Femur (tissue), 1 donor: ENCODE results near the gene ECEL1.

Experiments
- DNase-seq: peaks from one replicate; pipeline ENCODE4 v3.0.0-alpha.2; 2017

ECEL1 gene

GRCh38 chr2:232483311-232483922 lies 4.2 kb downstream of the ECEL1 start:
- no peak for DNase-seq

DNA sequence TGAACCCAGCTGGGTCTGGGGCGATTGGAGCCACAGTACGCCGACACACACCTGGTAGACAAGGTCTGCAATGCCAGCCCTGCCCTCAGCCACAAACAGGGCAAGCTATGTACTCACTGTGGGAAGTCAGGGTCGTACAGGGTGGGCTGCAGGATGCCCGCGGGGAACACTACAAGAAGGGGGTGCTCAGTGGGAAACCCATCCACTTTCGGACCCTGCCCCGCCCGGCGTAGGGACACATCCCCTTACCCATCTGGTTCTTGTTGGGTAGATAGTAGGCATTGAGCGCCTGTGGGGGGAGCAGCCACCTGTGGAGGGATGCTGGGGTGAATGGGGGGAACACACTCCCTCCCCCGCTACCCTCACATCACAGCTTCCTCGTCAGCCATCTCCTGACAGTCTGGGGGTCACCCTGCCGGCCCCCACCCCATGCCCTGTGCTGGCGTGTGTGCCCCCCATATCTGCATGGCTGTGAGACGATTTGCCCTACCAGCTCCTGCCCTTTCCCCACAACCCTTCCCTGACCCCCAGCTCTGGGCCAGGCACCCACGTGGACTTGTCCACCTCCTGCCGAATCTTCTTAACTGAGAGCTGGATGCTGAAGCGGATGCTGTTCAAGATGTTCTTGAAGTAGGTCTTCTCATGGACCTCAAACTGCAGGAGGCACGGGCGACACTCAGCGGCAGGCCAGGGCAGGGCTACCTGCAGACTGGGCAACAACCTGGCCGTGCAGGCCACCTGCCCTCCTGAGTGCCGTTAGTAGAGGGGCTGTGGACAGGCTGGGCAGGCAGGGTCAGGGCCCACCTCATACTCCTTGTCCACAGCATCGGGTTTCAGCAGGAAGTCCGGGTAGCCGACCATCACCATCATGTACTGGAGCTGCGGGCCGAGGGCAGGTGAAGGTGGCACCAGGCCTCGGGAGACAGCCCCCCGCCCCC lies 5.1 kb downstream of the ECEL1 start:
- no peak for DNase-seq

DNA sequence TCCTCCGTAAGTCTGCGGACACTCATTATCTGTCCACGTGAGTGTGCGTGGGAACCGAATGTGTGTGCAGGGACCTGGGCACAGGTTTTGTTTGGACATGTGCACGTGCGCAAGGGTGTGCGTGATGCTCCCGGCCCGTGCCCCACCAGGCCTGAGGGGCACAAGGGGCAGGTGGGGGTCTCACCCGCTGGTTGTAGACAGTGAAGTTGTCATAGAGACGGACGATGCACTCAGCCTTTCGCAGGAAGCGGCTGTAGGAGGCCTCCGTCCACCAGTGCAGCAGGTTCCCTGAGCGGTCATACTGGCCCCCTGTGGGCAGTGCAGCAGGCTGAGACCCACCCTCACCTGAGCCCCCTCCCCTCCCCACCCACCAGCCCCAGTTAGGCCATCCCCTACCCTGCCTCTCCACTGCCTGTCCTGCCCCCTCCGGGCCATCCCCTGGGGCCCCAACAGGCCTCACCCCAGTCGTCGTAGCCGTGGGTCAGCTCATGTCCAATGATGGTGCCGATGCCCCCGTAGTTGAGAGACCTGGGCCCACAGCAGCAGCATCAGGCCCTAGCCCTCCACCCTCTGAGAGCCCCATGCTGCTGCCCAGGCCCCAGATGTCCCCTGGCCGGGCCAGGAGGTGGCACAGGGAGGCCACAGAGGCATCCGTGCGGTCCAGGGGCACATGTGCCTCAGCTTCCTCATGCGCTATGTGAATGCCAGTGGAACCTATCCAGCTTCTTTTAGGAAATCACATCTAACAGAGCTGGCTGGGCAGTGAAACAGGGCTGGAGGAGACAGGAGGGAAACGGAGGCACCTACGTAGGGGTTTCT lies 6.1 kb downstream of the ECEL1 start:
- no peak for DNase-seq

DNA sequence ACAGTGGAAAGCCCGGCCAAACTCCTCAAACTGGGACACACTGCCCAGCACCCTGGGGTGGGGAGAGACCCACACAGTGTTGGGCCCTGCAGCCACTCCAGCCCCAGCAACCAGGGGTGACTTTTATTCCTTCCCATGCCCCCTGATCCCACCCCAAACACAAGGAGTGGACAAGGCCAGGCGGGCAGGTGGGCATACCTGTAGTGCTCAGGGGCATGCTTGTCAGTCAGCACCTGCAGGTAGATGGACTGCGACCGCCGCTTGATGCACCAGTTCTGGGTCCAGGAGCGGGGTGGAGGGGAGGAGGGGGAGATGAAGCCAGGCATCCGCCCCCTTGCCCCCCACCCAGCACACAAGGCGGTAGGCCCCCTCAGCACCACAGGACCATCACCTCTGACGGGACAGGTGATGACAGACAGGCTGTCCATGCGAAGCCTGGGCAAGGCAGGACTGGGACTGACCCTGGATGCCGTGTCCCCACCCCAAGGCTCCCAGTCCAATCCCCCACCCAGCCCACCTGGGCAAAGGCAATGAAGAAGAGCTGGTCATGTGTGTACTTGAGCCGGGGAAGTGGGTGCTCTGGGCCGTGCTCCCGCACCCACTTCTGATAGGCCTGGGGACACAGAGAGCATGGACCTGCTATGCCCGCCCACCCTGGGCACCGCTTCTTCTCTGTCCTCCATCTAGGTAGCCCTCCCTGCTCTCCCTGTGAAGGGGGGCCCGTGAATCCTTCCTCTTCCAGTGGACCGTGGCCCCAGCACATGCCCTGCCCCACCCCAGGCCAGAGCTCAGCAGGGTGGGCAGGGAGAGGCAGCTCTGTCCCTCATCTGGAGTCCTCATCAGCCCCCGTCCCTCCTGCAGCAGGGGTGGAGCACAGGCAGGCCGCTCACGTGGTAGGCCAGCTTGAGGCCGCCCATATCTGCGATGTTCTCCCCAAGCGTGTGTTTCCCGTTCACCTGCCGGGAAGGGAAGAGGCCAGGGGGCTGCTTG lies 7.1 kb downstream of the ECEL1 start:
- DNase-seq = no peak

- DNase-seq = no peak
Measured at GRCh38 chr2:232479341-232480200, 8.1 kb downstream of the ECEL1 start.

DNA sequence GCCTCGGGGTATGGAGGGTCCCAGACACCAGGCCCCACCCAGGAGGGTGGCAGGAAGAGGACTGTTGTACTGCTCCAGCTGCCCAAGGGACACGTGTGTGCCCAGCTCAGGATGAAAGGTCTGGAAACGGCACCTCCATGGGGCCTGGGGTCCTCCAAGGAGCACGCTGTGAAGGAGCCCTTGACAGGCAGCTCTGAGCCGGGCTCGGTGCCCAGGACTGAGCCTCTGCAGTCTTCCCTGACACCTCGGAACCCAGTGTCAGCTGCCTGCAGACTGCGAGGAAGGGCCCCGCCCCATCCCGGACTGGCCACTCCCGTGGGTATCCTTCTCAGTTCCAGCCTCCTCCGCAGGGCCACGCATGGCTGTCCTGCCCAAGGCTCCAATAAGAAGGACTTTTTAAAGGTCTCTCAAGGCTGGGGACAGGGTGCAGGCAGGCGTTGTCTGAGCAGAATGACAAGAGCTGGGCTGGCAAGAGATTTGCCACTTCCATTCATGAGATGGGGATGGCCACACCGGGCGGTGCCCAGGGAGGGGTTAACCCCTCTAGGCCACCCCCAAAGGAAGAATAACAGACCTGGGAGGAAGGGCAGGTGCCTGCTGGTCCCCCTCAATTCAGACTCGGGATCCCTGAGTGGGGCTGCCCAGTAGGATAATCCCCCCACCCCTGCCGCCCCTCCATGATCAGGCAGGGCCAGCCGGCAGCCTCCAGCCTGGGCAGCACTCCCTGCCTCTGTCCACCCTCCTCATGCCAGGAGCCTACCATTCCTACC lies 8.9 kb downstream of the ECEL1 start:
- no peak for DNase-seq

DNA sequence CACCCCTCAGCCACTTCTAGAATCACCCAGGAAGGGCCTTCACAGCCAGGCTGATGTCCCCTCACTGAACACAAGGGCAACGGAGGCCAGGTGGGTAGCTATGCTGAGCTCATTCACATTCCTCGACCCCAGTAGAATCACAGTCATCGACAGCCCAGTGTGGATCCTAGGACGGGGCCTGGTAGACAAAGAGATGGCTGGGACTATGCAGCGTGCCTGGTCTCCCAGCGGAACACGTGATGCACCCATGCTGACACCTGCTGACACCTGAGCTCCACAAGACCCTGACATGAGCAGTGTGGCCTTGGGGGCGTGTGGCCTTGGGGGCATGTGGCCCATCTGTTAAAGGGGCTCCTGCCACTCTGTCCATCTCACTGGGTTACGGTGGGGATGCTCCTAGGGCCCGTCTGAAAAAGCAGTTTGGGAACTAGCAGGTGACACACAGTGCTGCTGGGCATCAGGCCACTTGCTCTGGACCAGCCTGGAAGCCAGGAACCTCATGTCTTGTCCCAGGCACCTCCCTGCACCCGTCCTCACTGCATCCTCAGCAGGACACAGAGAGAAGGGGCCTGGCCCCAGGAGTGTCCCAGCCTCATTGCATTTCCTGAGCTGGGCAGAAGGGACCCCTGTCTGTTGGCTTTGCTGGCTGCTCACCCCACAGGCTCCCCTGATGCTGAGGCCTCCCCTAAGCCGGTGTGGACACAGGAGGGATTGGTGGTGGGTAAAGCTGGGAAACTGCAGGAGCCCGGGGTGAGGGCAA lies 9.7 kb downstream of the ECEL1 start:
- peak; percentile 9 for DNase-seq

DNA sequence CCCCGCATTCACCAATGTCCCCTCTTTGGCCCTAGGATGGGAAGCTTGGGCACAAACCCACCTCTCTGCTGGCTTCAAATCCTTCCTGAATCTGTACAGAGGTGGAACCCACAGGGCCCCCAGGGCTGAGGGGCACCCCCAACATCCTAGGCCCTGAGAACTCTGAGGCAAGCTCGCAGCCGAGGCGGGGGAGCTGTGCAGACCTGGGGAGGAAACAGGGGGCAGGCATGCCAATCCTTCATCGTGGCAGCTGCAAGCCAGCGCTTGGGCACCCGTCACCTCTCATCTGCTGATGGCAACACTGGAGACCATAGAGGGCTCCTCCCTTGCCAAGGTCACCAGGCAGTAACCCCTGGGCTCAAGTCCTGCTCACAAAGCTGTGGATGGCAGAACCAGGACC lies 10.8 kb downstream of the ECEL1 start:
- DNase-seq = peak; percentile 11

DNA sequence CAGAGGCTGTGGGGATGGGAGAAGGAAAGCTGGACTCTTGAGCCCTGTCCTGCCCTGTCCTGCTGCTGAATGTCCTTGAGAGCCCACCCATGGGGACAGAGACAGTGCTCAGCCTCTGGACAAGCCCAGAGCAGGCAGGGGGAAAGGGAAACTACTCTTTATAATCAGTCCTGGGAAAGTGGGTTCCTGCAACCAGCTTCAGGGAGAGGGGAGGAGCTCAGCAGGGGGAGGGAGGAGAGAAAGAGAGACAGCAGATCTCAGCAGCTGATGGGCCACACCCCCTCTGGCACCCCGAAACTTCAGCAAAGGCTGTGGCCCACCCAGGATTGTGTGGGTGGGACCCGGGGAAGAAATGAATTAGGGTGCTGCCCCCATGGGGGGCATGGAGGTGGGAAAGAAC lies 11.6 kb downstream of the ECEL1 start:
- peak; percentile 2 for DNase-seq

DNA sequence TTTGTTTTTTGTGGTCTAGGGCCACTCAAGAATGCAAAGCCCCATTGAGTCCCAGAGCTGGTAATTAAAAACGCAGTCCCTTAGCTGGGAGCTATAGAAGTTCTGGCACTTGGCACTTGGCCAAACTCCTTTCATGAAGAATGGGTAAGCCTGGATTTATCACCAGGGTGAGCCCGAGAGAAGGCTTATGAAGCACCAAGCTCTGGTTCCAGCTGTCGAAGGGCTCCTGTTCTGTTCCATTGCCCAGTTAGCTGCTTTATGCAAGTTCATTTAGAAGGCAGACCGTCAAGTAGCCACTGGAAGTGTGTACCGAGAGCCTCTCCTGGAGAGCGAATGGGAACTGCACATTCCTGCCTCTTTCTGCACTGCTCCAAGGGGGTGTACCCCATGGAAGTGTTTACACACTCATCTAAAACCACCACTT lies 14.2 kb downstream of the ECEL1 start:
- DNase-seq = no peak

DNA sequence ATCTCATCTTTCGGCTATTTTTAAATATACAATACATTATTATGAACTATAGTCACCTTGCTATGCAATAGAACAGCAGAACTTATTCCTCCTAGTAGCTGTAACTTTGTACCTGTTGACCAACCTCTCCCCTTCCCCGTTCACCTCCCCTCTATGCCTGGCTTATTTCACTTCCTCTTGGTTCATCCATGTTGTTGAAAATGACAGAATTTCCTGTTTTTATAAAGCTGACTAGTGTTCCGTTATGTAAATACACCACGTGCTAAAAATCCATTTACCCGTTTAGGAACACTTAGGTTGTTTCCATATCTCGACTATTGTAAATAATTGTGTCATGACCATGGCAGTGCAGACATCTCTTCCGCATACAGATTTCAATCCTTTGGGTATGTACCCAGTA lies 21.4 kb downstream of the ECEL1 start:
- no peak for DNase-seq

DNA sequence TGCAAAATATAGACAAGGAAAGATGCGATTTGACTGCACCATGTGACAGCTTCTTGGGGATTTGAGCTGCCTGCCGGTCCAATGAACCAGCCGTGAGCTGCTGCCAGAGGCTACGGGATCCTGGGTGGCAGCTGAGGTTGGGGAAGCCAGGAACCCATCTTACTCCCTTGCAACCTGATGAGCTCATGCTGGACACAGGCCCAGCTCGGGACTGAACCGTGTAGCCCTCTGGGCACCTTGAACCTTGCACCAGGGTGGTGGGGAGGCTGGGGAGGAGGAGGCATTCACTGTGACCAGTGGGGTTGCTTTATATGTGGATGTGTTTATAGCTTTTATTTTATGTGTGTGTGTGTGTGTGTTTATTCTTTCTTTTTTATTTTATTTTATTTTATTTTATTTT lies 22.6 kb downstream of the ECEL1 start:
- DNase-seq = no peak

GRCh38 chr2:232464544-232464885 lies 23.1 kb downstream of the ECEL1 start:
- no peak for DNase-seq

GRCh38 chr2:232463701-232464543 lies 23.7 kb downstream of the ECEL1 start:
- no peak for DNase-seq

DNA sequence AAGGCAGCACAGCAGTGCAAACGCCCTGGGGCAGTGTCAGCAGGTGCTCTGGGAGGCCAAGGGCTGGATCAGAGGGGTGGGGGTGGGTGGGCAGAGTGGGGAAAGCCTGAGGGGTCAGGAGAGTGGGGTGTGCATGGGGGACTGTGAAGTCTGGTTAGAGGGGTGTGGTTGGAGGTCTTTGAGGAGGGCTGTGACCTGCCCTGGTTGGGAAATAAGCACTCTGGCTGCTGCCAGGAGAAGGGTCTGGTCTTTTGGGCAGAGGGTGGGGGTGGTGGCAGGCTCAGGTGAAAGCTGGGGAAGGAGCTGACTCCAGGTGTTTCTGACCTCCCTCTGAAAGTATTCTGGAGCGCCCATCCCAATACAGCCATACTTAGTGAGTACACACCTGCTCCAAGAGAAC lies 27.5 kb downstream of the ECEL1 start:
- no peak for DNase-seq

DNA sequence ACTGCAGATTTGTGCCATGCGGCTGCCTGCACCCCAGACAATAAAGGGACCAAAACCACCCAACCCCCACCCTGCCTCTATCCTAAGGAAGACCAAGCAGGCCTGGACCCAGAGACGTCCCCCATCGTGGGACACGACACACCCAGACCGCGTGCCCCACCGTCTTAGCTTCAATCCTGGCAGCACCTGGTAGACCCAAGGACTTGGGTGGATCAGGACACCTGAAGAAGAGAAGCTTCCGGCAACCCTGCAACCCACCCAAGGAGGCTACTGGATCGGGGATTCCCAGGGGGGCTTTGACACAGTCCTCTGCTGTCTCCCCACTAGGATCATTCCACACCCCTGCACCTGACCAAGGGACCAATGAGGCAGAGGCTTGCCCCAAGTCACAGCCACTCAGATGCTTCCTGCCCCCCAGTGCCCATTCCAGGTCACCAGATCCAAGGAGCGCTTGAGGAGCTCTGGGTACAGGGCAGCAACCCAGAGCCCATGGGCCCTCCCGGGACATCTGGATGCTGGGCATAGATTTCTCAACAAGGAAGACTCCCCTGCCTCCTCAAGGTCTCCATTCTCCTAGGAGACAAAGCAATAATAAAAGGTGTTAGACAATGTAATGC lies 28.1 kb downstream of the ECEL1 start:
- no peak for DNase-seq

DNA sequence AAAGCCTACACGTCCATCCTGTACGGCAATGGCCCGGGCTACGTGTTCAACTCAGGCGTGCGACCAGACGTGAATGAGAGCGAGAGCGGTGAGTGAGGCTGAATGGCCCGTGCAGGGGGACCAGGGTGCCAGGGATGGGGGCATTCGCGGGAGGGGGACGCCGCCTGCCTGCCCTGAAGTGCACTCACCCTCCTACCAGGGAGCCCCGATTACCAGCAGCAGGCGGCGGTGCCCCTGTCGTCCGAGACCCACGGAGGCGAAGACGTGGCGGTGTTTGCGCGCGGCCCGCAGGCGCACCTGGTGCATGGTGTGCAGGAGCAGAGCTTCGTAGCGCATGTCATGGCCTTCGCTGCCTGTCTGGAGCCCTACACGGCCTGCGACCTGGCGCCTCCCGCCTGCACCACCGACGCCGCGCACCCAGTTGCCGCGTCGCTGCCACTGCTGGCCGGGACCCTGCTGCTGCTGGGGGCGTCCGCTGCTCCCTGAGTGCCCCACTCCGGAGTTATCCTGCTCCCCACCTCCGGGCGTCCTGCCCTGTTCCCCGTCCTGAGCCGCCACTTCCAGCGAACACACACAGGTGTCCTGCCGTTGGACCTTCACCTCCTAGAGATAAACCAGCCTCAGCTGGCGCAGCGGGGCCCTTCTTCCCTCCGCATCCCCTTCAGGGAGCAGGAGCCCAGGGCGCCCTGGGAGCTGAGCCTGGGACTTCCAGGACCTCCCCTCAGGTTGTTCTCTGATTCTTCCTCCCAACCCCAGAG lies 28.8 kb downstream of the ECEL1 start:
- no peak for DNase-seq
